NB4 (cell line): Measurements from ENCODE around the gene GRID2.

Source experiments
- DNase-seq: peaks from one replicate; pipeline ENCODE4 v3.0.0; 2010; ENCODE audit warnings: low read depth
- H3K4me3 ChIP-seq: one replicate; pipeline ENCODE4 v1.5.1; 2011; ENCODE audit warnings: mild to moderate bottlenecking, low read depth, low read length, moderate library complexity
- MYC ChIP-seq: IDR thresholded peaks from 2 replicates; pipeline ENCODE4 v1.6.1; 2011; ENCODE audit warnings: low read depth, low read length
- POLR2A ChIP-seq: IDR thresholded peaks from 2 replicates; pipeline ENCODE4 v1.6.1; 2011; ENCODE audit warnings: mild to moderate bottlenecking; ENCODE audit not compliant: insufficient read length; ENCODE audit errors: extremely low read depth
- TF ChIP-seq, protein P1 (sequence below): IDR thresholded peaks from one replicate; pipeline ENCODE4 v1.5.1; 2012; ENCODE audit warnings: low read depth, low read length
- TF ChIP-seq, protein P2 (sequence below): IDR thresholded peaks from 2 replicates; pipeline ENCODE4 v1.6.1; 2011; ENCODE audit warnings: low read depth, low read length

GRID2 gene

DNA sequence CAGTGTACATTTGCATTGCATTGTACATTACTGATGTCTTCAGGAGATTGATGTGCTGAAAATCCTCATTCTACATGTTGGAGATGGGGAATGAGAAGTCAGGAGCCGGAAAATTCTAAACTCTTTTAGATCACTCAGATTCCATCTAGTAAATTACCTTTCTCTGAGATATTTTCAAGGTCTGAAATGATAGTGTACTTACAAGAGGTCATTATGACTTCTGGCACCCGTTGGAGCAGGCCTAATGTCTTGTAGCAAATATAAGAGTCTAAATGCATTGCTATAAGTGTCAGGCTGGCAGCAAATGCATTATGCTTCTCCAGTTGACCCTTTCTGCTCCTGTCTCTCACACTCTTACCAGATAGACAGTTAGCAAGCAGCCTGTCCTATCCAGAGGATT, 692.8 kb downstream of the GRID2 start:
- no peak overlapping the region for H3K4me3 ChIP-seq
- no peak for DNase-seq
- TF ChIP-seq, protein P1, sequence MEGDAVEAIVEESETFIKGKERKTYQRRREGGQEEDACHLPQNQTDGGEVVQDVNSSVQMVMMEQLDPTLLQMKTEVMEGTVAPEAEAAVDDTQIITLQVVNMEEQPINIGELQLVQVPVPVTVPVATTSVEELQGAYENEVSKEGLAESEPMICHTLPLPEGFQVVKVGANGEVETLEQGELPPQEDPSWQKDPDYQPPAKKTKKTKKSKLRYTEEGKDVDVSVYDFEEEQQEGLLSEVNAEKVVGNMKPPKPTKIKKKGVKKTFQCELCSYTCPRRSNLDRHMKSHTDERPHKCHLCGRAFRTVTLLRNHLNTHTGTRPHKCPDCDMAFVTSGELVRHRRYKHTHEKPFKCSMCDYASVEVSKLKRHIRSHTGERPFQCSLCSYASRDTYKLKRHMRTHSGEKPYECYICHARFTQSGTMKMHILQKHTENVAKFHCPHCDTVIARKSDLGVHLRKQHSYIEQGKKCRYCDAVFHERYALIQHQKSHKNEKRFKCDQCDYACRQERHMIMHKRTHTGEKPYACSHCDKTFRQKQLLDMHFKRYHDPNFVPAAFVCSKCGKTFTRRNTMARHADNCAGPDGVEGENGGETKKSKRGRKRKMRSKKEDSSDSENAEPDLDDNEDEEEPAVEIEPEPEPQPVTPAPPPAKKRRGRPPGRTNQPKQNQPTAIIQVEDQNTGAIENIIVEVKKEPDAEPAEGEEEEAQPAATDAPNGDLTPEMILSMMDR, result no peak
- TF ChIP-seq, protein P2, sequence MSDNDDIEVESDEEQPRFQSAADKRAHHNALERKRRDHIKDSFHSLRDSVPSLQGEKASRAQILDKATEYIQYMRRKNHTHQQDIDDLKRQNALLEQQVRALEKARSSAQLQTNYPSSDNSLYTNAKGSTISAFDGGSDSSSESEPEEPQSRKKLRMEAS, result no peak
- TF ChIP-seq MYC, result no peak

DNA sequence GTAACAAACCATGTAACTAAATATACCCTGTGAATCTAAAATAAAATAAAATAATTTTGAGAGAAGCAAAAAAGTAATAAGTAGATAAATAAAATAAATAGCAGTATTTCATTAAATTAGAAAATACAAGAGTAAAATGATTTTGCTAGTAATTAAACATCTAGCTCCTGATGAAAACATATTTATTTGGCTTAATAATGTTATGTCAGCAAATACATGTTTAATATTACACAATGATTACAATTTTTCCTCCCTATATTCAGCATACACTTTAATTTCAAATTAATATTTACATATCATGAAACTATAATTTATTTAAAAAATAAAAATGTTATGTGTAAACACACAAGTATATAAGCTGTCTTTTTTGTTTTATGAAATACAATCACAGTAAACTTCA, 697.1 kb downstream of the GRID2 start:
- H3K4me3 ChIP-seq, result no peak overlapping the region
- TF ChIP-seq POLR2A (no peak), MYC (no peak)
- TF ChIP-seq, protein P1, result no peak
- TF ChIP-seq, protein P2, result no peak
- DNase-seq, result no peak

DNA sequence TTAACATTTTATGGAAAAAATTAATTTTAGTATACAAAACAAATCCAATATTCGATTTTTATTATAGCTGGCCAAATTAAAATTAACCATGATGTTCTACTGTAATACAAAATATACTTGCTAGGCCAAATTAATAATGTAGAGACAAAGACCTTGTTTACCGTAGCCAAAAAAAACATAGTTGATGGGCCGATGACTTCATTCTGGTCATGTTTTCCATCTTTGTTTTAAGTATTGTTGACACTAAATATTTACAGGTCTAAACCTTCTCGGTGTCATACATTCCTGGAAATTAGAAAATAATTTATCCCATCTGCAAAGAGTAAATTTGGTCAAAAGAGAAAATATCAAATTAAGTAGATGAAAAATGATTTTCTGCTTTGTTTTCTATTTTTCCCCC, 698.5 kb downstream of the GRID2 start:
- TF ChIP-seq POLR2A (no peak), MYC (no peak)
- TF ChIP-seq, protein P1, result no peak
- TF ChIP-seq, protein P2, result no peak
- no peak overlapping the region for H3K4me3 ChIP-seq
- DNase-seq, result no peak

DNA sequence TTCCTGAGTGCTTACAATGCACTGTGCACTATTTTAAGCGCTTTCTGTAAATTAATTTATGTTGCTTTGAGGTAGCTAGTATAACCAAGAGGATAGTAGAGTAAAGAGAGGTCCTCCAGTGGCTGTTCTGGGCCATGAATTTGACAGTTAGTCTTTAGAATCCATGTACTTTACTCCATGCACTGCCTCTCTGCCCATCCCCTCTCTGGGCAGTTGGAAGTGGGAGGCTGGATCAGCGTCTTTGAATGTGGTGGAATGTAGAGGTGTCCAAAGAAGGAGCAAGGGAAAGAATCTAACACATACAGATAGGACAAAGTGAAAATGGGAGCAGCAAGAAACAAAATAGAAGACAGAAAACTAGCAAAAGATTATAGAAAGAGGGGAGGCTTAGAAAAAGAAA, 712.6 kb downstream of the GRID2 start:
- DNase-seq, result no peak
- H3K4me3 ChIP-seq, result no peak overlapping the region
- no peak for TF ChIP-seq MYC
- TF ChIP-seq, protein P2, result no peak
- no peak for TF ChIP-seq POLR2A
- TF ChIP-seq, protein P1, result no peak

DNA sequence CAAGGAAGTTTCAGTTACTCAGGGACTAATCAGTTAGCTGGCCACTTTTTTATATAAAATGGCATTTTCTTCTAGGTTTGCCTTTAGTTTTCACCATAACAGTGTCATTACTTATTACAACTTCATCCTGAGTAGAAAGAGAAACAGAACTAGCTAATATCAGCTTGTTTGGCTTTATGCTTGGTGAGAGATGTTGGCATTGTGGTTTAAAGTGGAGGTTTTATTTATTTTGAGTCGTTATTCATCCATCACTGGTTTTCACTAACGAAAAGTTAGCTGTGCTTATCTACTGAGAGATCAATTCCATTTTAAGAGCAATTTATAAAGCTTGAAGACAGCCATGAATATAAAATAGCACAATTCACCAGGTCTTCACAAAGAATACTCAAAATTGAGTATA, 714.5 kb downstream of the GRID2 start:
- no peak for DNase-seq
- H3K4me3 ChIP-seq, result no peak overlapping the region

More for the DNA sequence above, 714.5 kb downstream of the GRID2 start:
- TF ChIP-seq, protein P2, result no peak
- TF ChIP-seq, protein P1, result no peak
- no peak for TF ChIP-seq POLR2A
- TF ChIP-seq MYC, result no peak
